Right renal cortex interstitium (tissue), 3 donors: ENCODE results near the gene CCND1. TPM values are rescaled to one million over a fixed set of nuclear protein-coding genes. Genes with fewer than 3 reads are reported as not detected.

ENCODE experiments used
- DNase-seq, 3 donors: peaks; one replicate each; pipeline ENCODE4 v3.0.0-alpha.2; 2013; ENCODE audit warnings: low read depth in 3 of 3, low spot score in 2 of 3
- polyA plus RNA-seq, 3 donors: library from polyadenylated mRNA; unstranded; fragments of 120-200 nt; gene quantifications; one replicate each; pipeline ENCODE4 v1.2.1, GENCODE V29; 2013; ENCODE audit not compliant: insufficient read length in 3 of 3

The CCND1 gene
- 100 to 1,000 TPM; 115 to 142 (median 126) TPM for polyA plus RNA-seq

GRCh38 chr11:69640995-69641581 is at the start of gene CCND1:
Gene CCND1 (plus strand): TSS chr11:69641156. CDS start chr11:69641314, 158 bp downstream.
- no peak for DNase-seq

- DNase-seq, result no peak
These were observed 47.8 kb upstream of the CCND1 start for GRCh38 chr11:69592986-69593650.

GRCh38 chr11:69593851-69594250 is 47.1 kb upstream of the CCND1 start:
- DNase-seq, result no peak

GRCh38 chr11:69594481-69594880 is 46.5 kb upstream of the CCND1 start:
- no peak for DNase-seq

GRCh38 chr11:69595805-69596665 is 44.9 kb upstream of the CCND1 start:
- DNase-seq, result no peak

GRCh38 chr11:69598147-69598546 is 42.8 kb upstream of the CCND1 start:
- no peak for DNase-seq

- no peak for DNase-seq
These were observed 41.5 kb upstream of the CCND1 start for GRCh38 chr11:69599502-69599901.

- no peak for DNase-seq
These were observed 41.0 kb upstream of the CCND1 start for GRCh38 chr11:69600001-69600400.

- DNase-seq, result no peak
These were observed 39.7 kb upstream of the CCND1 start for GRCh38 chr11:69601011-69601975.

GRCh38 chr11:69603111-69603836 is 37.7 kb upstream of the CCND1 start:
- DNase-seq, result no peak

- no peak for DNase-seq
These were observed 36.9 kb upstream of the CCND1 start for GRCh38 chr11:69604055-69604454.

- DNase-seq, result no peak
These were observed 35.0 kb upstream of the CCND1 start for GRCh38 chr11:69605737-69606526.

GRCh38 chr11:69609351-69609750 is 31.6 kb upstream of the CCND1 start:
- no peak for DNase-seq

- no peak for DNase-seq
These were observed 29.1 kb upstream of the CCND1 start for GRCh38 chr11:69611548-69612526.

- no peak for DNase-seq
These were observed 27.4 kb upstream of the CCND1 start for GRCh38 chr11:69613594-69613993.

GRCh38 chr11:69614085-69614484 is 26.9 kb upstream of the CCND1 start:
- DNase-seq, result no peak

- no peak for DNase-seq
These were observed 25.2 kb upstream of the CCND1 start for GRCh38 chr11:69615545-69616278.
